ENCODE measurements around the gene HIVEP3.

GRCh38 chr1:41620365-41621169 lies 298.2 kb downstream of the HIVEP3 start:
- TF ChIP-seq CTCF (IDR thresholded peaks at IDR 0.05; ENCODE audit: poor library complexity), result no peak
- no peak for TF ChIP-seq EZH2 (IDR thresholded peaks at IDR 0.05; ENCODE audit: borderline replicate concordance)
